Measurements from ENCODE around the gene P2RX6. TPM values are rescaled to one million over a fixed set of nuclear protein-coding genes. Genes with fewer than 3 reads are reported as not detected.
A peak's percentile ranks its signal among the peaks of the same experiment; 100 is the strongest.

The P2RX6 gene
- total RNA-seq: under 1 TPM; 0.22 to 0.25 TPM

DNA sequence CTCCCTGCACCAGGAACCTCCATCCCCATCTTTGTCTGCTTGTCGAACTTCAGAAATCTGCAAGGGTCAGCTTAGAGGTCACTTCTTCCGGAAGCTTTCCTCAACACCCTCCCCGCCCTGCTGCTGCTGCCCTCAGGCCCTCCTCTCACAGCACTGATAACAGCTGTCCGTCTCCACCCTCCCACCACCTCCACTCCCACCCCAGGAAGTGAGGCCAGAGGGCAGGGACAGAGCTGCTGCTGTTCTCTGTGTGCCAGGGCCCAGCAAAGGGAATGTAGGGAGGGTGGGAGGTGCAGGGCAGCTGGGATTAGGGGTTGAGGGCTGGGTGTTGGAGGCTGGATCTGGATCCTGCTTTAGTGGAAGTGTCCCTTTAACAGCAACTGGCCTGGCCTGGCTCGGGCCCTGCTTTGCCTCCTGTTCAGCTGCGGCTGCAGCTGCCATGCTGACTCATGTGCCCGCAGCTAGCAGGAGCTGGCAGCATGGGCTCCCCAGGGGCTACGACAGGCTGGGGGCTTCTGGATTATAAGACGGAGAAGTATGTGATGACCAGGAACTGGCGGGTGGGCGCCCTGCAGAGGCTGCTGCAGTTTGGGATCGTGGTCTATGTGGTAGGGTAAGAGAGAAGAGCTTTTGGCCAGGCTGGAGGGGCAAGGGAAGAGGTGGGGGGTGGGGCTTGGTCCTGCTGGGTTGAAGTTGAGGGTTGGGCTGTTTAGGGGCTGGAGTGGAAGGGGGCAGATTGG lies at the start of gene P2RX6:
P2RX6 (plus strand) TSS at position 440 of the 740 bp plus-strand sequence; CDS start at position 450, 10 bp downstream.
- Mint-ChIP-seq H3K36me3 (ENCODE audit: low read depth) (no peaks in the 10 kb centered on the region), H3K27me3 (no peaks in the 10 kb centered on the region), H3K4me1 (ENCODE audit: low read depth) (peaks cover 19% of the 10 kb centered on the region), H3K9me3 (no peaks in the 10 kb centered on the region), H3K4me3 (peak within 1 kb of the TSS; percentile 73), H3K27ac (peak within 1 kb of the TSS; percentile 75)
- CTCF ChIA-PET: interaction anchor here (1.3 kb wide), 1 partner anchor 12 kb away, joined by 4 read pairs; no protein-coding TSS in a partner anchor
- TF ChIP-seq, protein P1, sequence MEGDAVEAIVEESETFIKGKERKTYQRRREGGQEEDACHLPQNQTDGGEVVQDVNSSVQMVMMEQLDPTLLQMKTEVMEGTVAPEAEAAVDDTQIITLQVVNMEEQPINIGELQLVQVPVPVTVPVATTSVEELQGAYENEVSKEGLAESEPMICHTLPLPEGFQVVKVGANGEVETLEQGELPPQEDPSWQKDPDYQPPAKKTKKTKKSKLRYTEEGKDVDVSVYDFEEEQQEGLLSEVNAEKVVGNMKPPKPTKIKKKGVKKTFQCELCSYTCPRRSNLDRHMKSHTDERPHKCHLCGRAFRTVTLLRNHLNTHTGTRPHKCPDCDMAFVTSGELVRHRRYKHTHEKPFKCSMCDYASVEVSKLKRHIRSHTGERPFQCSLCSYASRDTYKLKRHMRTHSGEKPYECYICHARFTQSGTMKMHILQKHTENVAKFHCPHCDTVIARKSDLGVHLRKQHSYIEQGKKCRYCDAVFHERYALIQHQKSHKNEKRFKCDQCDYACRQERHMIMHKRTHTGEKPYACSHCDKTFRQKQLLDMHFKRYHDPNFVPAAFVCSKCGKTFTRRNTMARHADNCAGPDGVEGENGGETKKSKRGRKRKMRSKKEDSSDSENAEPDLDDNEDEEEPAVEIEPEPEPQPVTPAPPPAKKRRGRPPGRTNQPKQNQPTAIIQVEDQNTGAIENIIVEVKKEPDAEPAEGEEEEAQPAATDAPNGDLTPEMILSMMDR (IDR thresholded peaks at IDR 0.05): no peak
- intact Hi-C loops (cut with micrococcal nuclease): no loop called here
- DNase-seq (no peak), ATAC-seq (no peak)
- POLR2A ChIA-PET: interaction anchor here (0.8 to 1.3 kb wide), 3 partner anchors 15 to 33 kb away, joined by 3 to 4 read pairs (median 3); no protein-coding TSS in a partner anchor

DNA sequence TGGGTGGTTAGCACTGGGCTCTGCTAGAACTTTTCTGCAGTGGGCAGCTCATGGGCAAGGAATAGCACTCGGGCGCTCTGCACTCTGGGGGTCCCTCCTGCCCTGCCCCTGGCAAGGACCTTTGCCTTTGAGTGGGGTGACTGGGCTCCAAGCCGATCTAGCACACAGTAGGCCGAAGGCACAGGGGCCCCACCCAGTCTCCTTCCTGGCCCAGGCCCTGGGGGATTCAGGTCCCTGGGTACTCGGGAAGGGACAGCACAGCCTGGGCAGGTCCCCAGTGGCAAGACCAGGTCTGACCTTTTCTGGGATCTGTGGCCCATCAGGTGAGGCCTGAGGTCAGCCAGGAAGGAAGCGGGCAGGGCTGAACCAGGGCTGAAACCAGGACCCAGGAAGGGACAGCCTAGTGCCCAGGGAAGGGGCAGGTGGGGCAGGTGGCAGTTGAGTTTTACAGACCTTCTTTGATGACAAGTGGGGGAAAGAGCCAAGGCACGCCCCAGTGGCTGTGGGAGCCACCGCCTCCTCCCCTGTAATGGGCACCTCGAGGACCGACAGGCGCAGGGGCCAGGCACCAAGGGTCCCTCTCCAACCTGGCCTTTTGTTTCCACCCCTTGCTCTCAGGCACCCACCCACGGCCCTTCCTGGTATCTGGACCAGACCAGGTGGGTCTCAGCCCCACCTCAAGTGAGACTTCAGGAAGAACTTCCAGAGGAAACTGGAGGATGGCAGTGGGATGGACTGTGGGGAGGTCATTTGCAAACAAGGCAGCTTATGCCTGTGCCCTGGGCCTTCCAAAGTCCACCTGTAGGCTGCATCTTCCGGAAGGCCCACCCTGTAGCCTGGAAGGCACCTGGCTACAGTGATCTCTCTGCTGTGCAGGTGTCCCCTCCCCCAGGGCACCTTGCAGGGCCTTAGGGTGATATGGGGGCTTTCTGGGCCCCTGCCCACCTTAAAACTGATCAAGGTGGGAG lies 48.8 kb upstream of the P2RX6 start:
- intact Hi-C loops (cut with micrococcal nuclease): no loop called here
- DNase-seq (no peak), ATAC-seq (no peak)
- ChIA-PET CTCF (no interaction called here), POLR2A (no interaction called here)
- Mint-ChIP-seq H3K4me1 (ENCODE audit: low read depth) (peaks cover 11% of the 10 kb centered on the region), H3K4me3 (no peak overlapping the region), H3K27me3 (peaks cover 10% of the 10 kb centered on the region), H3K27ac (no peak overlapping the region), H3K9me3 (no peaks in the 10 kb centered on the region), H3K36me3 (ENCODE audit: low read depth) (no peaks in the 10 kb centered on the region)
- TF ChIP-seq, protein P1 (IDR thresholded peaks at IDR 0.05): no peak

DNA sequence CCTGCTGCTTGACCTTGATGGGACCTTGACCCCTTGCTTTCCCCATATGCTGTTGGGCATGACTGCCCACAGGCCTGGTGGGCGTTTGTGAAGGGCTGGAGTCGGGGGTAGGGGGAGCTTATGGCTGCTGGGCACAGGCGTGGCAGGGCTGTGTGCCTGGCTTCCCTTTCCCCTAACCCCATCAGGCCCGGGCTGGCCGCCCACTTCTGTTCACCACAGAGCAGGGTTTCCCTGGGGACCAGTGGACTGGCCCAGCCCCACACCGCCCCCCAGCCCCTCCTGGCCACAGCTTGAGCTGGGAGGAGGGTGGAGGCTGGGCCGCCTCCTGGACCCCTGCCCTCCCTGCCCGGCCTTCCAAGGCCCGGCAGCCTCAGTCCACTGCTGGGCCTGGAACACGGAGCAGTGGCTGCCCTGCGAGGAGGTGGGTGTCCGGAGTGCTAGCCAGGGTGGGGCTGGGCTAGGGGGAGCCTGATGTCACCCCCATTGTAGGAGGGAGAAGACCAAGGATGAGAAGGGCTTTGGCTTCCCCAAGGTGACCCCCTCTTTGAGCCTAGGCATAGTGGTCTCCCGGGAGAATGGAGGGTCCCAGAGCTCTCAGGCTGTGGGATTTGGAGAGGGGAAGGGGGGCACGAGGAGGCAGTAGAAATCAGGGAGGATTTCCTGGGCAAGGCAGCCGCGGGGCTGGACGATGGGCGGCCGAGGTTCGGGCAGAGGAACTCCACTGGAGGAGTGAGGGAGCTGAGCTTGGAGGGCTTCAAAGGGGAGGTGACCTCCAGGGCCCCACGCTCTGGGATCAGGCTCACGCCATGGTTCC lies 47.9 kb upstream of the P2RX6 start, which contains the start of gene AIFM3:
AIFM3 (plus strand) TSS at position 373 of the 814 bp plus-strand sequence. CDS start 690 bp downstream, outside the sequence.
- POLR2A ChIA-PET: interaction anchor here (0.7 kb wide), 1 partner anchor 107 kb away, joined by 3 read pairs; no protein-coding TSS in a partner anchor
- CTCF ChIA-PET: no interaction called here
- Mint-ChIP-seq H3K36me3 (ENCODE audit: low read depth) (no peaks in the 10 kb centered on the region), H3K4me1 (ENCODE audit: low read depth) (peaks cover 6% of the 10 kb centered on the region), H3K9me3 (no peaks in the 10 kb centered on the region), H3K27me3 (peaks cover 10% of the 10 kb centered on the region), H3K27ac (no peak within 1 kb of the TSS), H3K4me3 (no peak within 1 kb of the TSS)
- ATAC-seq (no peak), DNase-seq (no peak)
- TF ChIP-seq, protein P1 (IDR thresholded peaks at IDR 0.05): no peak
- intact Hi-C loops (cut with micrococcal nuclease): no loop called here

DNA sequence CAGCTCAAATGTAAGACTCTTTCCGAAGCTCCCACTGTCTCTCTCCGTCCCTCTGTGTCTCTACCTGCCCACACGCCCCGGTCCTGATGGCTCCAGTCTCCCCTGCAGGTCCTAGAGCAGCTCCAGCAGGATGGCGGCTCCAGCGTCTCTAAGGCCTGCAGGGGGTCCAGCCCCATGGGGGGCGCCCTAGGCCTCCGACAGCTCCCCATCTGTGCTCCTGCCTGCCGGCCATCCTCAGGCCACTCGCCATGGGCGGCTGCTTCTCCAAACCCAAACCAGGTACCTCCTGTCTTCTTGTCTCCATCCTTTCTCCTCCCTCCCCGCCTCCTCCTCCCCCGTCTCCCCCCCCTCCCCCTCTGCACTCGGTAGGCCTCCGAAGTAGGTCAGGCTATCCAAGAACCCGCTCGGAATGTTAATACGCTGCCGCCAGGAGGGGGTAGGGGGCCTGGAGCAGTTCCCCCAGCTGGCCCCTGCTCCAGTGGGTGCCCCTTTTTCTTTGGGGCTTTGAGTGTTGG lies 47.2 kb upstream of the P2RX6 start:
- TF ChIP-seq, protein P1 (IDR thresholded peaks at IDR 0.05): no peak
- POLR2A ChIA-PET: interaction anchor here (0.7 kb wide), 1 partner anchor 108 kb away, joined by 3 read pairs; no protein-coding TSS in a partner anchor

More for the DNA sequence above, 47.2 kb upstream of the P2RX6 start:
- ATAC-seq: no peak
- Mint-ChIP-seq H3K36me3 (ENCODE audit: low read depth) (no peaks in the 10 kb centered on the region), H3K27me3 (peaks cover 10% of the 10 kb centered on the region), H3K9me3 (no peaks in the 10 kb centered on the region), H3K4me1 (ENCODE audit: low read depth) (peaks cover 6% of the 10 kb centered on the region), H3K4me3 (no peak overlapping the region), H3K27ac (no peak overlapping the region)
- DNase-seq: no peak
- intact Hi-C loops (cut with micrococcal nuclease): no loop called here
- CTCF ChIA-PET: interaction anchor here (0.8 kb wide), 1 partner anchor 8 kb away, joined by 4 read pairs; no protein-coding TSS in a partner anchor

Data from activated CD8-positive, alpha-beta T cell treated with anti-CD3 and anti-CD28 coated beads for 36 hours (primary cell).